GM23248 (cell line): ENCODE measurements around the gene PLD4.

ENCODE experiments used
- EZH2 ChIP-seq: fragments of 200-600 bp; sonication (generic); IDR thresholded peaks from 2 replicates; pipeline ENCODE4 v1.6.1; 2018; ENCODE audit warnings: antibody characterized with exemption, mild to moderate bottlenecking; ENCODE audit not compliant: insufficient read depth, poor library complexity, severe bottlenecking
- EZH2phosphoT487 ChIP-seq: fragments of 200-600 bp; sonication (generic); IDR thresholded peaks from 2 replicates; pipeline ENCODE4 v1.6.1; 2018; ENCODE audit warnings: antibody characterized with exemption, moderate library complexity, mild to moderate bottlenecking, low read depth; ENCODE audit not compliant: insufficient read depth

DNA sequence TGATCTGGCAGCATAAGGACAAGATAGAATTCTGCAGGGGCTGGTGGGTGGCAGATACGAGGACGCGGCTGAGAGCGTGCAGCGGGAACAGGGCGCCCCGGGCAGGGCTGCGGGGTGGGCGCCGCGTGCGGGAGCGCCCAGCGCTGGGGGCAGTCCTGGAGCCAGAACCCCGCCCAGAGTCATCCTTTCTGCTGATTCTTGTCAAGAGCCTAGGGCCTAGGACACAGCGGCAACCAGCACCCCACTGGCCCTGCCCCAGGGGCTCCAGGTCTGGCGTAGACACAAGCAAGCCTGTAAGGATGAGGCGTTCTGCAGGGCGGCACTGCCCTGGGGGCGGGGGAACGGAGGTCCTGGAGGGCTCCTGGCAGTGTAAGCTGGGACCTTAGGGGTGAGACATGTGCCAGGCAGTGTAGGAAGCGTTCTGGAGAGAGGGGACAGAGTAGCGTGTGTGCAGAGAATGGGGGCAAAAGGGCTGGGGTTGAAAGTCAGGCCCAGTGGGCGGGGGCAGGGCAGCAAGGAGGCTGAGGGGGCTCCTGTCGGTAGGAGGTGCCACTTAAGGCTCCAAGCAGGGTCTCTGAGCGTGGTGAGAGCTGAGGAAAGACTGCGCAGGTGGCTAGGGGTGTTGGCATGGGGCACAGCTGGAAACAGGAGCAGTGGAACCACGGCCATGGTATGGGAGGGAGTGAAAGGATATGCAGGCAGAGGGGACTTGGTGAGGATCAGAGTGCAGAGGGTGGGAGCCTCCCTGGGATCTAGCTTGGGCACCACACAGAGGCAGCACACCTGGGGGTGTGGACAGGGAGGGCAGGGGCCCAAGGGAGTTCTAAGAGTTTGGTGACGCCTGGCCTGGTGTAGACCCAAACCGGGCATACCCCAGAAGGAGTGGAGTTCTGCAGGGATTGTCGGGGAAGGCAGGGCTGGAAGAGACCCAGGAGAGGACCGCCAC, 54.3 kb downstream of the PLD4 start:
- TF ChIP-seq EZH2phosphoT487 (no peak), EZH2 (no peak)
